T-helper 1 cell treated with Interleukin-12 subunit alpha and Interleukin-12 subunit beta and Interleukin-4 antibody, amounts not matched to agents 30 ng/mL and 1 ng/mL, for 36 hours (primary cell): ENCODE results near the gene ATN1. TPM values are rescaled to one million over a fixed set of nuclear protein-coding genes. Genes with fewer than 3 reads are reported as not detected.

Experiments
- intact Hi-C: fragments of 100-400 bp; cut with micrococcal nuclease; formaldehyde crosslinking; loops from one replicate; pipeline ENCODE4 v1.15.1; 2024
- total RNA-seq: library from RNA; stranded (reverse); gene quantifications from 2 replicates; pipeline ENCODE4 v1.2.3, GENCODE V29; 2022

ATN1 gene
- total RNA-seq, 1 donor from 2014 or later, result 42.9 TPM

DNA sequence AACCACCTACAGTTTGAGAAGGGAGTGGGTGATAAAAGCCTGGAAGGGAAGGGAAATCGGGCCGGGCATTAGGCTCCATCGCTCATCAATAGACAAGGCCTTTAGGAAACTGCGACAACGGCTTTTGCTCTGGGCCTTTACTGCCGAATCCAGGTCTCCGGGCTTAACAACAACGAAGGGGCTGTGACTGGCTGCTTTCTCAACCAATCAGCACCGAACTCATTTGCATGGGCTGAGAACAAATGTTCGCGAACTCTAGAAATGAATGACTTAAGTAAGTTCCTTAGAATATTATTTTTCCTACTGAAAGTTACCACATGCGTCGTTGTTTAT lies 15.6 kb downstream of the ATN1 start:
- intact Hi-C loops, result loop anchor here (1.0 kb wide), 1 partner anchor 52 kb away; no protein-coding TSS in a partner anchor

DNA sequence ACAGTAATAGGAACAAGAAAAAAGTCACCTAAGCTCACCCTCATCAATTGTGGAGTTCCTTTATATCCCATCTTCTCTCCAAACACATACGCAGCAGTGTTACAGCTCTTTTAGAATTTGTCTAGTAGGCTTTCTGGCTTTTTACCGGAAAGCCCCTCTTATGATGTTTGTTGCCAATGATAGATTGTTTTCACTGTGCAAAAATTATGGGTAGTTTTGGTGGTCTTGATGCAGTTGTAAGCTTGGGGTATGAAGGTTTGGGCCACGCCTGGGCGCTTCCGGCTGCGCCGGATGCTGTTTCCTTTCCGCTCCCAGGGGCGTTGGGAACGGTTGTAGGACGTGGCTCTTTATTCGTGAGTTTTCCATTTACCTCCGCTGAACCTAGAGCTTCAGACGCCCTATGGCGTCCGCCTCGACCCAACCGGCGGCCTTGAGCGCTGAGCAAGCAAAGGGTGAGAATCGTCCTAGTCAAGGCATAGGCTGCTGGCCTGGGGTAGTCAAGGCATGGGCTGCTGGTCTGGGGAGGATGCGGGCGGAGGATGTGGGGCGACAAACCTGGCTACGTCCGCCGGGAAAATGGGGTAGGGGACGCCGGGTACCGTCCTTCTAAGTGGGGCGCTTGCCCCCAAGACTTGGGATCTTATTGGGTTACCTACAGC lies 16.1 kb downstream of the ATN1 start, which contains the start of the genes C12orf57 and RNU7-1:
Gene C12orf57 (plus strand): TSS at position 301 of the 659 bp plus-strand sequence. CDS start 100 bp downstream, at position 401.
Gene RNU7-1 (plus strand): TSS at position 95 of the 659 bp plus-strand sequence.
- intact Hi-C loops, result loop anchor here (1.0 to 2.0 kb wide), 13 partner anchors 8 to 281 kb away; partner anchors contain the start of genes C1R, C1RL, CDCA3 and EMG1

DNA sequence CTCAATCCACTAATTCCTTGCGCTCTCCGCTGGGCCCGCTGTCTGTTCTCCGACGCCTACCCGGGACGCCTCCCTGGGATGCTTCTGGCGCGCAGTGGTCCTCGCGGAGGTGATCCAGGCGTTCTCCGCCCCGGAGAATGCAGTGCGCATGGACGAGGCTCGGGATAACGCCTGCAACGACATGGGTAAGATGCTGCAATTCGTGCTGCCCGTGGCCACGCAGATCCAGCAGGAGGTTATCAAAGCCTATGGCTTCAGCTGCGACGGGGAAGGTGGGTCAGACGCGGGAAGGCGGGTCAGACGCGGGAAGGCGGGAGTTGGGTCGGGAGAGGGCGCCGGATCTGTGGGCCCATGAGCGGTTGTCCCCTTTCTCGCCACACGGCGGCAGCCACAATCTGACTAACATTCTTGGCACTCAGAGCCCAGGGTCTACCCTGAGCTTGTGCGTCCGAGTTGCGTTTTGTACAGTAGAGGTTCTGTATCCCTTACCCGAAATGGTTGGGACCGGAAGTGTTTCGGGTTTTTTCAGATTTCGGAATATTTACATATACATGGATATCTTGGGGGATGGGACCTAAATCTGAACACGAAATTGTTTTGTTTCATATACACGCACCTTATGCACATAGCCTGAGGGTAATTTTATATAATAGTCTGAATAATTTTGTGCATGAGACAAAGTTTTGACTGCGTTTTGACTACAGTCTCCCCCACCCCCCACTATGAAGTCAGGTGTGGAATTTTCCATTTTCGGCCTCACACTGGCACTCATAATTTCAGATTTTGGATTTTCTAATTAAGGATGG lies 16.8 kb downstream of the ATN1 start:
- intact Hi-C loops, result loop anchor here (1.0 to 2.0 kb wide), 12 partner anchors 8 to 282 kb away; partner anchors contain the start of genes C1R, C1RL, CDCA3 and EMG1

DNA sequence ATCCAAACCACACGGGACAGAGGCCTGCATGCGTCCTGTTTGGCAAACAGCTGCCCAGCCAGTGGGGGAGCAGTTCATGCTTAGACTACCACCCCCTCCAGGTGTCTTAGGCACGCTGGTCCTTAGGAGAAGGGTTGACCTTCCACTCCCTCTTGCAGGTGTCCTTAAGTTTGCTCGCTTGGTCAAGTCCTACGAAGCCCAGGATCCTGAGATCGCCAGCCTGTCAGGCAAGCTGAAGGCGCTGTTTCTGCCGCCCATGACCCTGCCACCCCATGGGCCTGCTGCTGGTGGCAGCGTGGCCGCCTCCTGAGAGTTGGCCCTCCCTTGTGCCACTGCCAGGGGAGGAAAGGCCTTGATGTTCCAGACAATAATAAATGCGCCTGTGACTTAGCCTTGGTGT lies 17.9 kb downstream of the ATN1 start:
- intact Hi-C loops, result loop anchor here (2.0 kb wide), 2 partner anchors 21 to 283 kb away; partner anchors contain the start of gene ING4

DNA sequence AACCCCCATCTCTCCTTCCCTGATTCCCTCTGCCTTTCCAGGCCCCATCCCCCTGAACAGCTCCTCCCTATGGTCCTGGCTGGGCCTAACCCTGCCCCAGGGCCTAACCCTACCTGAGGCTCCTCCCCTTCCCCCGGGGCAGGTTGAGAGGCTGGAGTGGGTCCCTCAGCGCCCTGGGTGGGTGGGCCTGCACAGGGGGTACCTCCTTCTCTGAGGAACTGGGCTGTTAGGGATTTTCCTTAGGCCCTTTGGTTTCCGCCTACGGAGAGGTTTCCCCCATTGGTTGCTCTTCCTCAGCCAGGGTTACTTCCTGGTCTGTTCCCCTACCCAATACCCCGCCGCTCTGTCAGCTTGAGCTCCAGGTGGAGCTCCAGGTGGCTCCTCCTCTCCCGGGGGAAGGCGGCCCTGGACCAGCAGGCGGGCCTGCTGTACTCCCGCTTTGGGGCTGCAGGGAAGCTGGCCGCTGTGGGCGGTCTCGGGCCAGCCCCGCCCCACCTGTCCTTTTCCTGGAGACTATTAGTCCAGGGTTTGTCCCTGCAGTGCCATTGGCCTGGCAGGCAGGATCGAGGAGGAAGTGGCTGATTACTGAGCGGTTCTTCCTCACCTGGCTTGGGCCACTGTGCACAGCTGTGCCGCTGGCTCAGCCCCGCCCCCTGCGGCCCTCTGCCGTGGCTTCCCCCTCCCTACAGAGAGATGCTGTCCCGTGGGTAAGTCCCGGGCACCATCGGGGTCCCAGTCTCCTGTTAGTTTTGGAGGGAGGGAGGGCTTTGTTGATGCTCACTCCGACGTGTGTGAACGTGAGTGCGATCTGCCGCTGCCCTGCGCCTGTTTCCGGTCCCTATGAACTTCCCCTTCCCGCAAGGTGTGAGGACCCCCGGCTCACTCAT lies 18.5 kb downstream of the ATN1 start:
- intact Hi-C loops, result no loop called here

DNA sequence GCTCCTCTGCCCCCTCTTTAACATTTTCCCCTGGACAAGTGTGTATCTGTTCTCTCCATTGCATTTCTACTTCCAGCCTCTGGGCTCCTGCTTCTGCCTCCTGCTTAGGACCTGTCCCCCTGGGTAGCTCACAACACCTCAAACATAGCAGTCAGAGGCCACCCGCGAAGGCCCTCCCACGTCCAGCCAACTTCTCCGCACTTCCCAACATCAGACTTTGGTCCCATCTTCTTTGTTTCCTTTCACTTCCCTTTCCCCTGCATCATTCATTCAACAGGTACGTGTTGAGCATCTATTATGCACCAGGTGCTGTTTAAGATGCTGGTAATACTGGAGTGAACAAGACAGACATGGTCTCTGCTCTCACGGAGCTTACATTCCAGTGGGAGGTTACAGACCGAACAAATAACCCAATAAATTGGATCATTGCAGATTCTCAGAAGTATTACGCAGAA lies 19.2 kb downstream of the ATN1 start:
- intact Hi-C loops, result no loop called here

DNA sequence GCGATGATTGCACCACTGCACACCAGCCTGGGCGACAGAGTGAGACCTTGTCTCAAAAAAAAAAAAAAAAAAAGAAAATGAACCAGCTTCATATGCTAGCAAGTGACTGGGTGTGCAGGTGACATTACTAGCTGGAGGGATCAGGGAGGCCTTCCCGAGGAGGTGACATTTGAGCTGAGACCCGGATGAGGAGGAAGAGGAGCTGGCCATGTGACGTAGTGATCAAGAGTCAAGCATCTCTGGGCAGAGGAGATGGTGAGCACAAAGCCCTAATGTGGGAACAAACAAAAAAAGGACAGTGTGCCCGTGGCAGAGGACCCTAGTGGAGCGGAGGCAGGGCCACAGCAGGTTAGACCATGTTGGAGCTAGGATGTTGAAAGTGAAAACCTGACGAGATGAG lies 19.9 kb downstream of the ATN1 start:
- intact Hi-C loops, result no loop called here

DNA sequence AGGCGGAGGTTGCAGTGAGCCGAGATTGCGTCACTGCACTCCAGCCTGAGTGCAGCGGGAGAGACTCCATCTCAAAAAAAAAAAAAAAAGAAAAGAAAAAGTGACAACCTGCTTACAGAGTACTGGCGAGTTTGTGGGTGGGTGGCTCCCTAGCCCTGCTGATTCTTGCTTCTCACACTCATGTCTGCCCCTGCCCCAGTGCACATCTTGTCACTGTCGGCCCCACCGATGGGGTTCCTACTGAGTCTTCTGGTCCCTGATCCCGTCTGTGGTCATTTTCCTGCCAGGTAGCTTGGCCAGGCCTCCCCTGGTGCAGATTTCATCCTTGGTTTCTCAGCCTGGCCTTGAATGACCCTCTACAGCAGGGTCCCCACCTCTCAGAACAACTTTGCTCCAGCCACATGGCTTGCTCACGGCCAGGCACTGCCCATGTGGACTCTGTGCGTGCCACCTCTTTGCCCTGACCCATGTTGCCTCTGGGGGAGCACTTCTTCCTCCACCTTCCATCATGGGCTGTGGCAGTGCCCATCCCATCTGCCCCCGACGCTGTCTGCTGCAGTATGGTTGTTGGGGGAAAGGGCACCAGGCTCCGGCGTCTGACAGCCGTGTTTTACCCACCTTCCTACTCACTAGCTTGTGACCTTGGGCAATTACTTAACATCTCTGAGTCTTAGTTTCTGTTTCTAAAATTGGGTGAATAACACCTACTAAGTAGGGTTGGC lies 21.3 kb downstream of the ATN1 start:
- intact Hi-C loops, result no loop called here

DNA sequence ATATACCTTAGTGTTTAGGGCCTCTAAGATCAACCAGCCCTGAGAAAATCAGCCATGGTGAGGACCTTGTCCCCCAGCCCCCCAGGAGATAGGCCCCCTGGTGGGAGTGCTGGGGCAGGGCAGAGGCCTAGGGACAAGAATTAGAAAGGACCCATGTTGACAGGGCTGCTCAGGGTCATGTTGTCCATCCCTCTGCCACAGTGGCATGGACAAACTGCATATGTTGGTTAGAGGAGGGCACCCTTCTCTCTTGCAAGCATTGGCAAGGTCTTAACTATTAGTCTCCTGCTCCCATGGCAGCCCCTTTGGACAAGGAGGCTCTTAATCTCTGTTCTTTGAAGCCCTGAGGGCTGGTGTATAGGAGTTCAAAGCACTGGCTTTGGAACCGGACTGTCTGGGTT lies 22.6 kb downstream of the ATN1 start:
- intact Hi-C loops, result loop anchor here (1.0 kb wide), 1 partner anchor 15 kb away; no protein-coding TSS in a partner anchor

DNA sequence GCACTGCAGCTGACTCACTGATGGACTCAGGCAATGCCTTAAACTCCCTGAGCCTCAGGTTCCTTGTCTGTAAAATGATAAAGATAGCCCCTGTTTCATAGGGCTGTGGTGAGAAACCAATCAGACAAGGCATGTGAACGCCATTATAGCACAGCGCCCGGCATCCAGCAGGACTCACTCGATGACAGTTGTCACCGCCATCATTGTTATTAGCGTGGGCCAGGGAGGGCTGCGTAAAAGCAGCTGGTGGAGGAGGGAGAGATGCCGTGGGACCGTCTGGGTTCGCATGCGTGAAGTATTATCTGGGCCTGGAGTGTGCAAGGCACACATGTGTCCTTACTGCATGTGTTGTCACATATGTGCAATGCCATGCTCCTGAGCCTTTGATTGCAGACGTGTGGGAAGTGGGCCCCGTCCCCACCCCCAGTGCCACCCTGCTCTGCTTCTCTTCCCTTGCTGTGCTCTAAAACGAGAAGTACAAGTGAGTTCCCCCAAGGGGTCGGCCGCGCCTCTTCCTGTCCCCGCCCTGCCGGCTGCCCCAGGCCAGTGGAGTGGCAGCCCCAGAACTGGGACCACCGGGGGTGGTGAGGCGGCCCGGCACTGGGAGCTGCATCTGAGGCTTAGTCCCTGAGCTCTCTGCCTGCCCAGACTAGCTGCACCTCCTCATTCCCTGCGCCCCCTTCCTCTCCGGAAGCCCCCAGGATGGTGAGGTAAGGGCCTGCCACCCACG lies 23.2 kb downstream of the ATN1 start, which contains the start of gene PTPN6:
Gene PTPN6 (plus strand): TSS at position 546 of the 730 bp plus-strand sequence. CDS start 157 bp downstream, at position 703.
- intact Hi-C loops, result loop anchor here (1.0 kb wide), 1 partner anchor 14 kb away; no protein-coding TSS in a partner anchor

DNA sequence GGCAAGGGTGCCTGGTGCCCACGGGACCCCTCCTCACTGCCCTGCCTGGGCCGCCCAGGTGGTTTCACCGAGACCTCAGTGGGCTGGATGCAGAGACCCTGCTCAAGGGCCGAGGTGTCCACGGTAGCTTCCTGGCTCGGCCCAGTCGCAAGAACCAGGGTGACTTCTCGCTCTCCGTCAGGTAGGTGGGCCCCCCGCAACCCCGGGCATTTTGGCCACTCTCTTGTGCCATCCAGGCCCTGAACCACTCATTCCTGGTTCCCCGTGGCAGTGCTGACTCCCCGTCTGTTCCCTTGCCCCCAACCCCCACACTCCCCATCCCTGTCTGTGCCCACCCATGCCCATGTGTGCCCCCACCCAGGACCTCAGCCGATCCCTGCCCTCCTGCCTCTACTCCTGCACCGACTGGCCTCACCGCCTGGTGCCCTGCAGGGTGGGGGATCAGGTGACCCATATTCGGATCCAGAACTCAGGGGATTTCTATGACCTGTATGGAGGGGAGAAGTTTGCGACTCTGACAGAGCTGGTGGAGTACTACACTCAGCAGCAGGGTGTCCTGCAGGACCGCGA lies 23.9 kb downstream of the ATN1 start:
- intact Hi-C loops, result loop anchor here (1.0 to 2.0 kb wide), 3 partner anchors 7 to 61 kb away; partner anchors contain the start of gene C12orf57

DNA sequence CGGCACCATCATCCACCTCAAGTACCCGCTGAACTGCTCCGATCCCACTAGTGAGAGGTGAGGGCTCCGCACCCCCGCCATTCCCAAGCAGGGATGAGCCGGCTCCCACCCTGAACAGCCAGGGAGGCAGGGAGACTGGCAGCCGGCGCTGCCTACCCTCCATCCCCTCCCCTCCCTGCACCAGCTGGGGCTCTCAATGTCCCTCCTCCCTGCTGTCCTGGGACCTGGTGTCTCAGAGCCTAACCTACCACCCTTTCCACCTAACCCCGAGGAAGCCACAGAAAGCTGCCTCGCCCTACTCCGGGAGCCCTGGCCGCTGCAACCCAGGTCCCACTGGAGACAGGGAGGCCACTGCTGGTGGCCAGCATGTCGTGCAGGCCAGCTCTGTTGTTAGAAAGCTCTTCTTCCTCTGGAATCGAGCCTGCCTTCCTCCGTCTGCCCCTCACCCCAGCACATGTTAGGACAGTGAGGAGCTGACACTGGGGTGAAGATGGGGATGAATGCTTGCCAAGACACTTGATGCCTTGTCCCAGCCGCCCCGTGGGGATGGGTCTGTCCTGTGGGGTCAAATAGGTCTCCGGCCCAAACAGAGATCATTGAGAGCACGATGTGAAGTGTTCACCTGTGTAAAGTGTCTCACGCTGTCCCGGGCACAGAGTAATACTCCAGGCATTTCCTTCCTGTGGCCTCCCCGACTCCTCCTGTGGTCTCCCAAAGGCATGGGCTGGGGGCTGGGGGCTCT lies 24.5 kb downstream of the ATN1 start:
- intact Hi-C loops, result loop anchor here (1.0 to 2.0 kb wide), 3 partner anchors 8 to 61 kb away; partner anchors contain the start of gene C12orf57

DNA sequence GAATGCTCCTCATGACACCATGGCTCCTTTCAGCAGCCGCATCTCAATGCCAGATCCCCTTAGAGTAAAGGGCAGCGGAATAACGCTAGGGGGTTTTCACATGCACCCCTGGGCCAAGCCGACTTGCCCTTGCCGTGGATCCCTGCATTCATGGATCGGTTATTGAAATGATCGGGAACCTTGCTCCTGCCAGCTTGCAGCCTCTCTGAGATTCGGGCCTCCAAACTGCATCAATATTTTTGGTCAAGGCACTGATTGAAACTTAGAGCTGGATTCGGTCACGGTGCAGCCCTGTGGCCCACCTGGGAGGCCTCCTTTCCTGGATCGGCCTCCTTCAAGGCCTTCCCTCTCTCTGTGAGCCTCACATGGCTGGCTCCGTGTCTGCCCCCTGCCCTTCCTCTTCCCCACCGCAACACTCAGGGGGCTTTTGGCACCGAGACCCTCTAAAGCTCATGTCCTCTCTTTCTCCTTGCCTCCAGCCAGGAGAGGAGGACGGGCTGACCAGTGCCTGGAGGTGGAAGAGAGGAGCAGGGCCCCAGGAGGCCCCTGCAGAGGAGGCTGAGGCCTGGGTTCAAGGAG lies 25.2 kb downstream of the ATN1 start:
- intact Hi-C loops, result loop anchor here (1.0 to 2.0 kb wide), 3 partner anchors 8 to 62 kb away; partner anchors contain the start of gene C12orf57

DNA sequence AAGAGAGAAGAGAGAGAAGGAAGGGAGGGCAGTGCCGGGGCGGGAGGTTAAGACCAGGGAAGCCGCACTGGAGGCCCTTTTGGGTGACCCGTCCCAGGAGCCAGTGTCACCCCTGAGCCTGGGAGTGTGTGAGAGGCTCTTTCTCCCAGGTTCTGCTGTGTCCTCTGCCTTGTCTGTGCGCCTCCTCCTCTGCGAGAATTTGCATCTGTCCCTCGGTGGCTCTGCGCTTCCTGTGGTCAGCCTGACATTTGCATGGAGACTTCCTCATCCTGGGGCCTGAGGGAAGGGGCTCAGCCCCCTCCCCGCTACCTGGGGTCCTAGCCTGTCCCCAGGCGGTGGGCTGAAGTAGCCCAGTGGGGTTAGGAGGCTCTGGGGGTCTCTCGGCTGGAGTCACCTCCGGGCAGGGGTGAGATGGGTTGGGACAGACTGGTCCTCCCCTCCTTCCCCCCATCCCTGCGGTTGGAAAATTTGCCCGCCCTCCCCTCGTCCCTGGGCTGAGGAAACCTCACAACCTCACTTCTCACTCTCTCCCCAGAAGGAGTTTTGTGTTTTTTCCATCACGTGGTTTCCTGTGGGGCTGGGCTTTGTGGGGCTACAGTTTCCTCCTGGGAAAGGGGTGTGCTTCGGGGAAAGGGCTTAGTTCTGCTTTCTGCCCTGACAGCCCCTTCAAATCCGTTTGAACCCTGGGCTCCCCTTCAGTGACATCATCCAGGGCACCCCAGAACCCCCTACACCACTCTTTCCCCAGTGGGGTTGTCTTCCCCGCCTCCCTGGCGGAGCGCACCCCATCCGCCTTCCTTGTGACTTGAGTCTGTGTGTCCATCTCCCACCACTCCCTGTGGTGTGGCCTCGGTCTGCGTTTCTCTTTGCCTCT lies 25.9 kb downstream of the ATN1 start:
- intact Hi-C loops, result loop anchor here (2.0 kb wide), 1 partner anchor 63 kb away; no protein-coding TSS in a partner anchor

DNA sequence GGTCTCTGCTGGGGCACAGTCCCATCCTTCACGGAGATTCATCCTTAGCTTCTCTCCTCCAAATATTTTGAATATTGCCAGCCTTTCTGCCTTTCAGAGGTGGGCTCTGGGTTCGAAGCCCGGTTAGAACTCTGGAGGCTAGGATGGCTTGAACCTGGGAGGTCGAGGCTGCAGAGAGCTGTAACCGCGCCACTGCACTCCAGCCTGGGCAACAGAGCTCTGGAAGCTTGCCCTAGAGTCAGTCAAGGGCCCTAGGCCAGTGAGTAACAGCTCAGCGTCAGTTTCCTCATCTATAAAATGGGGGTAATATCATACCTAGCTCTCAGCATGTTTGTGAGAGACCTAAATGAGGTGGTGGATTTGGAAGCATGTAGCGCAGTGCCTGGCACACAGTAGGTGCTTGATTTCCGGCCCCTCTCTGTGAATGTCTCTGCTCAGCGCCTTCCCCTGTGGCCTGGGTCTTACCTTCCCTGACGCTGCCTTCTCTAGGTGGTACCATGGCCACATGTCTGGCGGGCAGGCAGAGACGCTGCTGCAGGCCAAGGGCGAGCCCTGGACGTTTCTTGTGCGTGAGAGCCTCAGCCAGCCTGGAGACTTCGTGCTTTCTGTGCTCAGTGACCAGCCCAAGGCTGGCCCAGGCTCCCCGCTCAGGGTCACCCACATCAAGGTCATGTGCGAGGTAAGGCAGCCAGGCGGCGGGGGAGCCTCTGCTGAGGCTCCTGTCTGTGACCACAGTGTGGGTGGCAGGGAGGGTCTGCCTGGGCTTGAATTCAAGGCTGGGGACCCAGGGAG lies 26.8 kb downstream of the ATN1 start:
- intact Hi-C loops, result no loop called here
